SIG-M5 (cell line): ENCODE measurements around the gene APOL2.
"Not testable (repeated sequence)": the region's sequence is repeated elsewhere in the genome, so short reads cannot be mapped to it uniquely, and the experiment has no call there.

Source experiments
- DNase-seq: peaks from one replicate; lab custom pipeline; 2025; lab: John Stamatoyannopoulos, UW

Gene APOL2

DNA sequence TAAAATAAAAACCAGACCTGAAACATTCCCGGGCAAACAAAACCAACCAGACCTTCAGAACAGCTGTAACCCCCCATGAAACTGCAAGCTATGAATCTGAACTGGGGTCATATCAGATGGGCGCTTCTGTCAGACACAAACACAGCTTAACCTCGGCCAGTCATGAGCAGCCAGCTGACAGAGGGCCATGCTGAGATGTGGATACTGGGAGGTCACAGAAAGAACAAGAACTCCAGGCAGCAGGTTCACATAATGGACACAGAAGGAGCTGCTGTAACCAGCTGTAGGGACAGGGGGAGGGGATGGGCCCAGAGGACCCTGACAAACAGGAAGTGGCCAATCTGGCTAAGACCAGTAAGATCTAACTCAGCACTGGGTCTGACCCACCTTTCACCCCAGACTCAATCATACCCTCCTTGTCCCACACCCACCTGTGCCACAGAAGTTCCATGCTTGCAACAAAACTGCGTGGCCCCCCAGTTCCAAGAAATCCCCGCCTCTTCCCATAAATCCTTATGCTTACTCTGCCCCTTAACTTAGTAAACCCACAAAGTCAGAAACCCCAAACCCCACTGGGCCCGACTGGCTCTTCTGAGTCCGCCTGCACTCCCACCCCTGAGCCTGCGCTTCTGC, 41.7 kb downstream of the APOL2 start:
- DNase-seq = no peak

DNA sequence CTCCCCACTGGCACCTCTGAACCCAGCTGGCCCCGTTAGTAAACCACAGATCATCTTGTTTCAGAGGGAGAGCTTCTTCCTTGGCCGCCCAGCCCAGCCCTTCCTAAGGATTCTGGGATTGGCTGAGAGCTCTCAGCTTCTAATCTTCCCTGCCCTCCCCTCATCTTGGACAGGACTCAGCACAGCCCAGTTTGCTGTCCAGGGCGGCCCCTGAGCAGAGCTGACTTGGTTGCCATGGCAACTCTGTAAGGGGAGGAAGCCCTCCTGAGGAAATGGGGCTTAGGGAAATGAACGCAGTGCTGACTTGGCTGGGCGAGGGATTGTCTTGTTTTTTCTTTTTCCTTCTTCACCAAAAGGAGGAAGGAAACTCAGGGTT, 42.3 kb downstream of the APOL2 start:
- DNase-seq = no peak

DNA sequence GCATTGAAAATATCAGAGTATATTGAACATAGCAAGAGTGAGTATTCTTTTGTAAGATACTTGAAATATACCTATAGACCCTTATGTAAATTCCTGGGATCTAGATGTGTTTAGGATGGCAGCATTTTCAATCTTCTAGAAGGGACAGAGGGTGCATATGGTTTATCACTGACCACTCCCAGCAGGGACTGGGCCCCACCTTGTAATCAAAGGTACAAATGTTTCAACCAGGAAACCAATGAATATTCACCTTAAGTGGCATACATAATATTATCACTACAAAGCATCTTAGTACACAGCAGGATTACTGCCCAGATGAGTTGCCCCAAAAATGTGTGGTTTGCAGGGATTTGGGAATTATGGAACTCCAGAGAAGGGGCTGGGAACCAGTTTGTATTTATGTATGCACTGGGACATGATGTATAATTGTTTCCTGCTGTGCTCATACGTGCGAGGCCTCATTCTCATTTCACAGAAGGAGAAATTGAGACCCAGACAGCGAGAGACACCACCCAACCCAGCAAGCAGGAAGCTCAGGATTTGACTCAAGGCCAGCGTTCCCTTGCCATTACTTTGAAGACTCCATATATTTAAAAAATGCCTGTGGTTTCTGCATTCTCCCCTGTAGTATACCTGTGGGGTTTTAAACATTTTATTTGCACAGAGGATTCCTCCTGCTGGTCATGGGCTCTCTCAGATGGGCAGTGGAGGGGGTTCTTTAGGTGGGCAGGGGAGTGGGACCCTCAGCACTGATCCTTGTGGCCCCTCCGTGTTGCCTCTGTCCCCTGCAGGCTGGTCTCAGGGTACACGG, 42.9 kb downstream of the APOL2 start:
- no peak for DNase-seq

DNA sequence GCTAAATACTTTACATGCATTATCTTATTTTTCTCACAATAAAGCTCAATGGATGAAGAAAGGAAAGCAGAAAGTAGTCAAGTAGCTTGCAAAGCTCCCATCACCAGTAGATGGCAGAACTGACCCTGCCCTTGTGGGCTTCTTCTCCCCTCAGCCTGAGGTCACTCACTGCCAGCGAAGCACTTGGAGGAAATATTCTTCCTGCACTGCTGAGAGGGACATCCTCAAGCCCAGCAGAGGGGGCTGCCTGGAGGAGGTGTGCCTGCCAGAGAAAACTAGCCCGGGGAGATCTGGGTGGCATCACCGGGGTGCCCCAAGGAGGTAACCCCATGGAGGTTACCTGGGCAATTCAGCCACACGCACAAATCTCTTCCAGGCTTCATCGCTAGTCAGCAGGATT, 44.4 kb downstream of the APOL2 start:
- DNase-seq = no peak

DNA sequence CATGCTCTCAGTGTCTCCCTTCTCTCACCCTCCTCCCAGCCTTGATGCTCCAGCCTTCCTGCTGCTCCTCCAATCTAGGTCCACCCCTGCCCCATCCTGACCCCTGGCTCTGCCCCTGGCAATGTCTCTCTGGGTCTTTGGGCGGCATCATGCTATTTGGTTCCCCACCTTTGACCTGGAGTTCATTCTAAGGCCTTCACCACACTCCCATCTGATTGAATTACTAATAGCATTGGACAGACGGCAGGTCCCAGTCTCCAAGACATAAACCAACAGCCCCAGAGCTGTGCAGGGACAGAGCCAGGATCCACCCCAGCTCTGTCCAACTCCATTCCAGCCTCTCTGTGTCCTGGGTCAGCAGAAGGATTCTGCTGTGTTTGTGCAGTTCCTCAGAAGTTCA, 44.9 kb downstream of the APOL2 start:
- DNase-seq = no peak

DNA sequence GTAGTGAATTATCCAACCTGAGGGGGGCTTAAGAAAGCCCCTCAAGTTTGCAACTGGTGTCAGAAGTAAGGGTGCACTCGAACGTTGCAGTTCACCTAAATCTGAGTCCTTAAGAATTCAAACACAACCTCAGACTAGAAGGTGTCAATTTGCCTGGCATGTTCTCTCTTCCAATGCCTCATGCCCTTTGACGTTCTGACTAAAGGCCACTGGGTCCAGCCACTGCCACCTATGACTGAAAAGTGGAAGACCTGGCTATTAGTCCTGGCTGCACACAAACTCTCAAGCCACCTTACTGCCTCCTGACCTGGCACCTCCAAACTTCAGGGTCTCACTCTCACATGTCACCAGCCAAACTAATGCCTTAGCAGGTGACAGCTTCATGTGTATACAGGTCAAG, 45.8 kb downstream of the APOL2 start:
- no peak for DNase-seq

DNA sequence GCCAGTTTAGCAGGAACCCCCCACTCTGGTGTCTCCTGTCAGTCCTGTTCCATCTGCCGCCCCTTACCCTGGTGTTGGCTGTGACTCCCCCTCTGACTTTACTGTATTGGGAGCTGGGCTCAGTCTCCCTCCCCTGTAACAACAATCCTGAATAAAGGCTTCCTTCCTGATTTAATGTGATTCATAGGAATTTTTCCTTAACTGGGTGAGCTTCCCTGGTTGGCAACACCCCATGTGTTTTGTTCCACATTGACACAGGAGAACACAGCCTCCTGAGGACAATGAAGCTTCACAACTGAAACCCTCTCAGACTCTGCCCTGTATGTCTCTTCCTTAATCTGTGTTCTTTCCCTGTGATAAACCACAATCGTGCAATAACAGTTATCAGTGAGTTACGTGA, 46.2 kb downstream of the APOL2 start:
- DNase-seq = no peak

DNA sequence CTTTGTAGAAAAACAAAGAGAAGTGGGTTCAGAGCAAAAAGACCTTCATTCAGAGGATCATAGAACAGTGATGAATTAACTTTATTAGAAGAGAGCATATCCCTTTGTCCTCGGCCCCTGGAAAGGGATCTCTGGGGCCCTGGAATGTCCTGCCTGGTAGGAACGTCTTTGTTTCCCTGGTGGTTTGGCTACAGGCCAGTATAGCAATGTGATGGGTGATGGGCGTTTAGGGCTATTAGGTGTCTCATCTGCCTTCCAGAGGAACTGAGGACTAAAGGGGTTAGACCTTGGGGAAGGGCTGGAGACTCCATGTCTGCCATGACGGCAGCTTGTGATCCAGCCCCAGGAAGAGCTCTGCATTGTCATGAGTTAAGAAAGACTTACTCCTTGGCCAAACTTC, 46.8 kb downstream of the APOL2 start:
- no peak for DNase-seq

DNA sequence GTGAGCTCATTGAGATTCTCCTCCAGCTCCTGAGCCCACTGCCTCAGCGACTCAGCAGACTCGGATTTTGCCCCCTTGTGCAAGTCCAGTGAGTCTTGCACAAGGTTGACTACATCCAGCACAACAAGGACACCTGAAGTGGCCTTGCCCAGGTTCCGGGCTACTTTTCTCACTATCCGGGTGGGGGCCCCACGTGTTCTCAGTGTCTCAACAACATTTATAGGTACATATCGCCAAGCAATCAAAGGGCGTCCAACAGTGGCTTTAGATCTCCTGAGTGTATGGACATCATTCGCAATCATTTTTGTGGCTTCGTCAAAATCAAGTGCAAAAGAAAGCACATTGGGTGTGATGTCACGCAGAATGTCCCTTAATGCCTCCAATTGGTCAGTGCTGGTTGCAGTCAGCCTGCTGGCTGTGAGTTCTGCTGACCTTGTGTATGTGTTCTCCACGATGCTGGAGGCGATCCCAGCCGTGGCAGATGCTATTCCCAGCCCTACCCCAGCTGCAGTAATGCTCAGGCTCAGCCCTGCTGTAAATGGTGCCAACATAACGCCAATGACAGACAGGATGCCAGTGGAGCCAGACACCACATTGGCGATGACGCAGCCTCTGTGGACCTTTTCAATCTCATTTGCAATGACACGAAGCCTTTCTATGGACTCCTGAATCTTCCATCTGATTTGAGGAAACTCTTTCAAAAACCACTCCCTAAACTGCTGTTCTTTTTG, 48.1 kb downstream of the APOL2 start:
- DNase-seq = no peak

DNA sequence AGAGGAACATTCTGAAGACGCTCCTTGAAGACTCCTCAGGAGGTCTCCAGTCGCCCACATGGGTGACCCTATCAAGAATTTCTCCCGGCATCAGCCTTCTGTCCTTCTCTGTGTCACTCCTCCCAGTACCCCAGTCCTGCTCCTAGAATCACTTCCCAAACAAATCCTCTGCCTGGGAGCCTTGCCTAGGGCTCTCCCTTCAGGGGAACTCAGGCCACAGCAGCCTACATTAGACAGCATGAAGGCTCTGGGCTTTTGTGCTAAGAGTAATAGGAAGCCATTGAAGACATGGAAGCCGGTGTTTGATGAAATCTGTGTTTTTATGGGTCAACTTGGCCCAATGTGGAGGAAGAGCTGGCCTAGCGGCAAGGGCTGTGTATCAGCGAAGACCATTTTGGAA, 51.5 kb downstream of the APOL2 start:
- DNase-seq = not testable (repeated sequence)

DNA sequence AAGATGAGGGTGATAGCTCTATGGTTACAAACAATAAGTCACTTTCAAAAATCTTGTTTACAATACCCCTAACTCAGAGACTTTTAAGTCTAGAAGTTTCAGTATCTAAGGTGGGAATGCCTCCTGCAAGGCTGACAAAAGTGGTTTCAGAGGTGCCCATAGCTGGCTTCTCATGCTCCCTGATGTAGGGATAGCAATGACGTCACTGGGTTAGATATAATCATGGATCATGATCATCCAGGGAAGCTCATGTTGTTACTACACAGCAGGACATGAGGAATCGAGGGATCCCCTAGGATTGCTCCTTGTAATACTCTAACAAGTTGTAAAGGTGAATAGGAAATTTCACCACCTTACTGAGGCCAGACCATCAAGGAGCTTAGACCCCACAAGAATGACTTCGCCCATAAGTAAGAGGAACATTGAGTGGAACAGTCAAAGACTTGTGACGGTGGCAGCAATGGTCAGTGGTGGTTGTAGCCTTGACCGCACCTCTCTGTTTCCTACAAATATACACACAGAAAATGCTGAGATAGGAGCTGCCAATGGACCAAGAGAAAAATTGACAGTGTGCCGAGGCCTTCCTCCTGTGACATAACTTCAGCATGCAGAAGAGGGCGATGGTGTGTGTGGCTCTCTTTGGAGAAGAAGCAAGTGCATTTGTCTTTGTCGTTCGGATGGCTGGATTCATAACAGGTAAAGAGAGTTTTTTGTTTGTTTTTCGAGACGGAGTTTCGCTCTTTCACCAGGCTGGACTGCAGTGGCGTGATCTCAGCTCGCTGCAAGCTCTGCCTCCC, 53.3 kb downstream of the APOL2 start:
- no peak for DNase-seq

DNA sequence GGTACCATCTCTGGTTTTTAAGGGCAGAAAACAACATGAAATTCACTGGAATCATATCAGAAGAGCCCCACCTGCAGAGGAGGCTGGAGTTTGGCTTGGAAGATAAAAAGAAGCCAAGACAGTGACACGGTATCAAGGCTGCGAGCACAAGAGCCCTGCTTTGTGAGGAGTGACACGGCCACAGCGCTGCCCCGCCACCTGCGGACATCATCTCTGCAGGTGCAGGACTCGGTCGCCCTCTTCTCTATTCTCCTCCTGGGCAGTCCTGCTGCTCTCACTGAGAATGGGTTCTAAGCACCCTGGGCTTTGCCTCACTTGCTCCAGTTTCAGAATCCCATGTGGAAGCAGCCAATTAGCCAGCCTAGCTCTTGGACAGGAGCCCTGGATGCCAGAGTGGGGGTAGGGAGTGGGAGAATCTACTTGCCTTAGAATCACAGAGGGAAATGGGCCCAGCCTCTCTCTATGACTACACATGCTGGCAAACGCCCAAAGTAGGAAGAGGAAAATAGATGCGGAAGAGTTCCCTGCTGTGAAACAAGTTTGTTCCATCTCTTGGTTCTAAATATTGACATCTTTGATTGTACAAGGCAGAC, 54.8 kb downstream of the APOL2 start:
- DNase-seq = no peak

DNA sequence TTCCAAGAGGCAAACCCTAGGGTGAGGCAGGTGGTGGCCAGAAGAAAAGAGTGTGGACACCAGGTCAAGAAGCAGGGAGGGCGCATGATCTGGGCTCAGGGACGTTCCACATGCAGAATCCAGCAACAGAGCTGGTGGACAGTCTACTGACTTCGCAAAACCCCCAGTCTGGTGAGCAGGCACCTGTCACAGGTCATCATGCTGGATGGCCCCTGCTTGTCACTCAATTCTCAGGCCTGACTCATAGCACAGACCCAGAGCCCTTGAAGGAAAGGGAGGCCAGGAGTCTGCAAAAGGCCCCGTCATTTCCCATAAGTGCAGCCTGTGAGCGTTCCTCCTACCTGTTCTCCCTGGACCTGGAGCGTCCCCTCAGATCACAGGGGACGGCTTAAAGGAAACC, 55.9 kb downstream of the APOL2 start:
- DNase-seq = no peak

DNA sequence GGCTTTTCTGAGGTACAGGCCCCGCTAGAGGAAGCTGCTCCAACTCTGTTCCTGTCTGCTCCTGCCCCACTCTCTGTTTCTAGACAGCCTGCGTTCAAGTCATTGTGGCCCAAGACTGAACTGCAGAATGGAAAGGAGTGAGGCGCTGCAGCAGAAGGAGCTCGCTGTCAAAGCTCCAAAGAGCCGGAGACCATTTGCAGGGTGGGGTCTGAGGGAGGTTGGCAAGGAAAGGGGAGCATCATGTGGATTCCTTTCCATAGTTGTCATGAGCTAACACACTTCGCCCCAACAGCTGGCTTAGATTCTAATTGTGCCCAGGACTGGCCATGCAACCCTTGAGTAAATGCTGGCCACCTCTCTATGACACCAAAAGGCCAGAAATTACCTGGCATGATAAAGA, 56.5 kb downstream of the APOL2 start:
- DNase-seq = no peak

DNA sequence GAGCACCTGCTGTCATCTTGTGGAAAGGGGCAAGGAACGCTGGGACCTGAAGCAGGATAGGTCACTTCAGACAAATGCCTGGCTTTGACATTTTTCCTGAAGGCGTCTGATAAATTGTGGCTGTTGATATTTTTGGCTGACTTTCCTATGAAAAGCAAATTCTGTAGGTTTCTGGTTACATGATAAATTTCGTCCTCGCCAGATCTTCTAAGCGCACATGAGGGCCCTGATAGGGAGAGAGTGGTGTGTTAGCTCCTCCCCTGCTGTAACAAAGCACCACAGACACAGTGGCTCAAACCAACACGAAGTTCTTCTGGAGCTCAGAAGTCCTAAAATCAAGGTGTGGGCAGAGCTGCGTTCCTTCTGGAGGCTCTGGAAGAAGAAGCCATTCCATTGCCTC, 57.3 kb downstream of the APOL2 start:
- no peak for DNase-seq

DNA sequence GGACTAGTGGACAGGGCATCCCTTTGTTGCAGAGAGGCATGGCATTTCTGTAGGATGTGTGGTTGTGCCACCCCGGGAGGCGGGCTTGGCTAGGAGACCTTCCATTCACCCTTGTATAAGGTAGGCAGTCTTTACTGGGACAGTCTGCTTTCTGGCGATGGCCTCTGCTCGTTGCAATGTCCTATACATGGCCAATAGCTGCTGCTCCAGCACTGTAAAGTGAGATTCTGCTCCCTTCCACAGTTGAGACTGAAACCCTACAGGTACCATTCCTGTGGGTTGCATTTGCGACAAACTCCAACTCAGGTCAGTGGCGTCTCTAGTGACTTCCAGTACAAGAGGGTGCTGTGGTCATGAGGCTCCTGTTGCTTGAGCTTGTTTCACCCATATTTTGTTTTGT, 58.4 kb downstream of the APOL2 start:
- no peak for DNase-seq

DNA sequence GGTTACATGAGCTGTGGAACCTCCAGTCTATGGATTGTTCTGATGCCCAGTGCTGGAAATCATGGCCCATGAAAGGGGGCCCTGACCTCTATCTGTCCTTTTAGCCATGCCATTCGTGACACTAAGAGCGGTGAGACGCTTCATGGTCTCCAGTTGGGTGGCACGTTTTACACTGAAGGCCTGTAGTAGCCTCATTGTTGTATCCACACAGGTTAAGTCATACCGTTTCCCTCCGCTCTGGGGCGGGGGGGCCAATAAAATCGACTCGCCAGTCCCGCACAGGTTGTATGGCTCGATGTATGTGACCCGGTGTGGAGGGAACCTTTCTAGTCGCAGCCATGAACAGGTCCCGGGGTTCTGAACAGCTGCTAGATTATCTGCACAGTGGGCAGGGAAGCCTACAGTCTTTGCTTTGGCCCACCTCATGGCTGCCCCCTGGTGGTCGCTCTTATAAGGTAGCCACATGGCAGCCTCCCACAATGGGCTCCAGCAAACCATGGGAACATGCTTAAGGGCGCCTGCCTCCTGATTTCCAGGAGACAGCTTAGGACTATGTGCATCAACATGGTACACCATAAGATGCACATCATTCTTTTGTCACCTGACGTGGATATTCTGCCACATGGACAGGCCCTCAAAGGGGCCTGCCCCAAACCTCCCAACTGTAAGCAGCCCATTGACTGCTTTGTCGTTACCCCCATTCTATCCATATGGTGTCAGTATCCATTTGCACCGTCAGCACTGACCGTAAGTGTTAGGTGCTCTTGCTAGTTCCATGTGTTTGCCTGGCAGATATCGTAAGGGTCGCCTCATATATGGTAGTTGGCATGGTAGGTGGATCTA, 59.1 kb downstream of the APOL2 start:
- DNase-seq = no peak

DNA sequence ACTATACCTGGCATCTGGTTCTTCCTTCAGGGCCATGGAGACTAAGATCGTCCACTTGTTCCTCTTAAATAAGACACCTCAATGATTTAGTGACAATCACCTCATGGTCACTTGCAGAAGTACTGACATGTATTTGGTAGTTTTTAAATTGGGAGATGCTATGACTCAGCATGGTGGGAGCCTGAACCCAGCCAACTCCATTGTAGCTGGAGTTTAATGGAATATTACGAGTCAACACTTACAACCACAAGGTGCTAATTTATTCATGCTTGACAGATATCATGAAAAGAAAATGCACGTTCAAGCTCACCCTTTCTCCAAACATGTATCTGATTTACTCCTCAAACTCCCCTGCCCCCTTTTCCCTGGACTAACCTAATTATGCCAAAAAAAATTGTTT, 62.2 kb downstream of the APOL2 start:
- DNase-seq = no peak
